A172 (cell line): Measurements from ENCODE around the gene PRICKLE2. TPM values are rescaled to one million over a fixed set of nuclear protein-coding genes. Genes with fewer than 3 reads are reported as not detected.

ENCODE experiments used
- DNase-seq: peaks from one replicate; pipeline ENCODE4 v3.0.0-alpha.2; 2015; ENCODE audit warnings: low spot score
- total RNA-seq: library from RNA; depleted of rRNA; stranded (reverse); fragments of >200 nt; shearing (Covaris generic); gene quantifications from 2 replicates; pipeline ENCODE4 v1.2.3, GENCODE V29; 2014

PRICKLE2 gene
- total RNA-seq, 1 experiment from 2014 or later, result 6.9 TPM

DNA sequence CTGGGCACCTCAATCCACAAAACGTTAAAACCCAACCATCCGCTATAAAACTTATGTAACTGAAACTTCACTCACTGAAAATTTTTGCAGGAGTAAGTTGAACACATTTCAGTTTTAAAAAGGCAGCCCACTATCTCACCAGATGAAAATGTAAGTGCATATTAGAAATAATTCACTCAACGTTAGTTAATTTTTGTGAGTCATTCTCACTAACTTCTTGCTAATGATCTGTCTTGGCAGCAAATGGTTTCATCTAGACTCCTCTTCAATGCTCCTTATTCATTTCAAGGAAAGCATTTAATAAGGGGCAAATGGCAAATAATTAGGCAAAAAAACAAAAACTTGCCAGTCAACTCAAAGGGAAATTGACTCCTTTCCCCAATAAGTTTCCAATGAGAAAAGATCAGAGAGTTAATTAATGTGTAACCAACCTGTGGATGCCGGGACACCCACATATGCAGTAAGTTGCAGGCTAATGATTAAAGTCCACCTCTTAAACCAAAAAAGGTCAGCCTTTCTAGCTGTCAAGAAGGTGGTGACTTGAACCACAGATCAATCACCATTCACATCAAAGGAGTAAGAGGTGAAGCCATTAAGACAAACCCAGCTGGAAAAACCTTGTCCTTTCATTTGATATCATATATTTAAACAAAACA, 22.9 kb upstream of the PRICKLE2 start:
- DNase-seq, result no peak

DNA sequence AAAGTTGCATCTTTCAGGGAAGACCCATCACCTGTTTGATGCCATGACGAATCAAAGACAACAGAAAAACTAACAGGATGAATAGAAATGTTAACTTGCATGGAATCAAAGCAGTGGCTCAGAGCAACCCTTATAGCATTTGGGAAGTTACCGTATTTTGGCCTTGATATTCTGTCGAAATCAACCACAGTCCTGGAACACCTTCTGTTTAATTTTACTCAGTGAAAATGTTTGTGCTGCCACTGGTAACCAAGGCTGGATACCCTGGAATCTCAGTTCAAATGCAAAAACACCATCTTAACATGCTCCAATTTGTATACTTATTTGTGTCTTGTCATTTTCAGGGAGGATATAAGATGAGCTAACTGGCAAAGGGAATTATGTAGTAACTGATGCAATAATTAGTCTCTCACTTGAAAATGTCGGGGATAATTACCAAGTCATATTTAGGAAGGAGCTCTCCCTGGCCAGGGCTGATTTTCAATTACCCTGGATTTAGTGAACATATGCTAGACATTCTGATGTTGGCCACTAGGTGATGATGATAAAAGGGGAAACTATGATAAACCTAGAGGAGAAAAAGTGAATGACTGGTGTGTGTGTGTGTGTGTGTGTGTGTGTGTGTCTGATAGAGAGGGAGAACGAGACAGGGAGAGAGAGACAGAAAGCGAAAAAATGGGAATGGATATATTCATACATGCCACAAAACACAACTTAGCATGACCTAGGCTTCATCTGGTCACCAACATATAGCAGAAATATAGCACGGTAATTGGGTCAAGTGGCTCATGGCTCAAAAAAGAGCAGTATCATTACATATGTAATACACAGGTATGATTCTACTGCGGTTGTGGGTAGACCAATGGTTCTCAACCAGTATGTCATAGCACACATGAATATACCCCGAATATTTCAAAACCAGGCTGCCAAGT, 19.0 kb upstream of the PRICKLE2 start:
- DNase-seq, result no peak

DNA sequence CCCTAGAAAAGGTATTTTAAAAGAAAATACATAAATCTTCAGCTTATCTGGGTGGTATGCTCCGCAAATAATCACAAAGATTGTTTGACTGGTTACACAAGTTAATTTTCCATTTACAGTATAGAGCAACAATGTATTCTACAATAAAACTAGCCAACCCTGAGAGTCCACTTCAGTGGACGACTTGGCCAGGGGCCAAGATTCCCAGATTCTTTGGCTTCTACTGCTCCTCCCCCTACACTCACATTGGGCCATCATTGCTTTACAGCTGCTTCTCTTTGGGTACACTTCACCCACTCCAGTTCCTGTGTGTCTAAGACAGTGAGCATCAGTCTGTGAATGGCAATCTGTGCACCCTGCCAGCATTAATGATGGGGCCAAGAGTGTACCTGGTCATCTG, 17.2 kb upstream of the PRICKLE2 start:
- DNase-seq, result no peak

DNA sequence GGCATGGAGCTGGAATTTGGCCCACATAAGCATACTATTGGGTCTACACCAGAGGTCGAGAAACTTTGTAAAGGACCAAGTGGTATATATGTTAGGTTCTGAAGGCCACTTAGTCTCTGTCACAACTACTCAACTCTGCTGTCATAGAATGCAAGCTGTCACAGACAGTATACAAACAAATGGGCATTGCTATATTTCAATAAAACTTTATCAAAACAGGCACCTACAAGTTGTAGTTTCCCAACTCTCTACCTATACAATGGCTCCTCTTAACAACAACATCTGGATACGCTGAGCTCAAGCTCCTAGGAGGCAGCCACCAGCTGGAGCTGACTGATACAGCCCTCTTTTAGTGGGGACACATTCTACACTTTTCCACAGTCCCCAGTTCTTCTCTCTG, 15.7 kb upstream of the PRICKLE2 start:
- DNase-seq, result no peak

DNA sequence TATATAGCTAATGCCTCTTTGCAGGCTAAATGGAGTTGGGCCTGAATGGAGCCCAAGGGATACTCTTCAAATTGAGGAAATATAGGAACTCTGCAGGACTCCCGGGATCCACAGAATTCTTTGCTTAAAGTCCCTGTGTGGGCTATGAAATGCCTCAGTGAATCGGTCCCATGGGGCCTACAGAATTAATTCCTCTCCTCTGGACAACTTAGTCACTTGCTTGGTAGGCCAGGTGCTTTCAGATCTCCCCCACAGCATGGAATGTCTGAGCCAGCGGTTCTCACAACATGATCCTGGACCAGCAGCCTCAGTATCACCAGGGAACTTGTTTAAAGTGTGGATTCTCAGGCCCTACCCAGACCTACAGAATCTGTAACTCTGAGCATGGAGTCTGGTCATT, 15.1 kb upstream of the PRICKLE2 start:
- no peak for DNase-seq

DNA sequence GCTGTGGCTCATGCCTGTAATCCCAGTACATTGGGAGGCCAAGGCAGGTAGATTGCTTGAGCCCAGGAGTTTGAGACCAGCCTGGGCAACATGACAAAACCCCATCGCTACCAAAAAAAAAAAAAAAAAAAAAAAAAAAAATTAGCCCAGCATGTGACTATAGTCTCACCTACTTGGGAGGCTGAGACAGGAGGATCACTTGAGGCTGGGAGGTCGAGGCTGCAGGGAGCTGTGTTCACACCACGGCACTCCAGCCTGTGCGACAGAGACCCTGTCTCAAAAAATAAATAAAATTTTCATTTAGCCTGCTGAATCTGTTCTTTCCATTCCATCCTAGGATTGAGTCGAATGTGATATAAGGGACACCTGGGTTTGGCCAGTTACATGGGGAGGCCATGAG, 14.6 kb upstream of the PRICKLE2 start:
- no peak for DNase-seq

DNA sequence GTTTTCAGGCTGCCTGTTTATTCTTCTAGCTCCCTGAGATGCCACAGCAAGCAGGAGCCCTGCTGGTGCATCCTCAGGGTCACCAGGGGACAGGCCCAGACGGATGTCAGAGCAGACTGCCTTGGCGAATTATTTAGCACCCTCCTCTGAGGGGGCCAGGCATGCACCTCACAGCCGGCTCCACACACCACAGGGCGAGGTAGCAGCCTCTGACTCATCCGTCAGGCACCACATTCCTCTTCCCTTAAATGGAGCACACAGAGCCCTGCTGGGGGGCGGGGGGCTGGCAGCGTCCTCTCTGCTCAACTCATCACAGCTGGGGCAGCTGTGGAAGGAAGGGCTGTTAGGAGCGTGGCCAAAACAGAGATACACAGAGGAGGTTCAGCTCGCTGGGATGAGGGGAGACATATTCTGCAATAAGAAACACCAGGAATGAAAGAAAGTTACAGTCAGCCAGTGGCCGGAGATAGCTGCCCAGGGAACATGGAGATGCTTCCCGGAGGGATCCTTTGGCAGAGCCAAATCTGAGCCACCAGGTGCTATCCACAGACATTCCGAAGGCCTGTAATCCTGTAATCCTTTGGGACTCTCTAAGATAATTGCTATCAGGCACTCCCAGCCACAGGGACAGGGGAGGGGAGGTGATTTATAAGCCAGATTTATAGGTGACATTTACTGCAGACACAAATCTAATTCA, 13.9 kb upstream of the PRICKLE2 start:
- DNase-seq, result peak; percentile 96

DNA sequence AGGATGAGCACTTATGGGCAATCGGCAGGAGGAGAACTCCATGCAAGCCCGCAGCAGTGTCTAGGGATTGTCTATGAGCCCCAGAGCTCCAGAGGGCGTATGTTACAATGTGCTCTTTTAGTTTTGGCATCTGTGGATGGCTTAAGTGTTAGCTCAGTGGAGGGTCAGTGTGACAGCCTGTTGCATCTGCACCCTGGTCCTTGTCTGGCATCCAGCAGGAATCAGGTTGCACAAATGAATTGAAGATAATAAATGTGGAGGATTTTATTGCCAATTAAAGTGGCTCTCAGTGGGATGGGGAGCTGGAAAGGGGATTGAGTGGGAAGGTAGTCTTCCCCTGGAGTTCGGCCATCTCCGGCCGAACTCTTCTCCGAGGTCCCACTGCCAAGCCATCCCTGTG, 11.8 kb upstream of the PRICKLE2 start:
- DNase-seq, result no peak

DNA sequence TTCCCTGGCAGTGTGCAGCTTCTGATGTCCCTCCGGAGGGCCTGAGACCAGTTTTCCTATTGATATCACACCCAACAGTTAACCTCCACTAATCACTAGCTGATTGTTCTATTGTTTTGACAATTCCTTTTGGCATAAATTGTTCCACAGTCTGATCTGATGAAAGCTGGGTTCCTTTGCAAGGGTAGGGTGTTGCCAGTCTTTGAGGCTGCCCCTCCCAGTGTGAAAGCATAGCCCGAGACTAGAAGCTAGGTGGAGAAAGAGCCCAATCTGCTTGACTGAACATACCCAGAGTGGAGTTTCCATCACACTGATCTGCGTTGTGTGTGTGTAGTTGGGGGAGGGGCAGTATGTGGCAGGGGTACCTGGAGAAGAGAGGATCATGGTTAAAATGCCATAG, 10.3 kb upstream of the PRICKLE2 start:
- no peak for DNase-seq

DNA sequence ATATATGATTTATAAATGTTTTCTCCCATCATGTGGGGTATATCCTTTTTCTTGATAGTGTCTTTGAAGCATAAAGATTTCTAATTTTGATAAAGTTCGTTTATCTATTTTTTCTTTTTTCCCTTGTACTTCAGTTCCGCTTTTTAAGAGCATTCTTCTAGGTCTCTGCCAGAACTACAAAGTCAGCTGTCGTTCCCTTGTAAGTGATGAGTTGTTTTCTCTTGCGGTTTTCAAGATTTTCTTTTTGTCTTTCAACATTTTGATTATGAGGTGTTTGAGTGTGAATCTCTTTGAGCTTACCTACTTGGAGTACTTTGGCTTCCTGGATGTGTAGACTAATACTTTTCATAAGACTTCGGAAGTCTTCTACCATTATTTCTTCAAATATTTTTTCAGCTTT, 9.3 kb upstream of the PRICKLE2 start:
- no peak for DNase-seq

DNA sequence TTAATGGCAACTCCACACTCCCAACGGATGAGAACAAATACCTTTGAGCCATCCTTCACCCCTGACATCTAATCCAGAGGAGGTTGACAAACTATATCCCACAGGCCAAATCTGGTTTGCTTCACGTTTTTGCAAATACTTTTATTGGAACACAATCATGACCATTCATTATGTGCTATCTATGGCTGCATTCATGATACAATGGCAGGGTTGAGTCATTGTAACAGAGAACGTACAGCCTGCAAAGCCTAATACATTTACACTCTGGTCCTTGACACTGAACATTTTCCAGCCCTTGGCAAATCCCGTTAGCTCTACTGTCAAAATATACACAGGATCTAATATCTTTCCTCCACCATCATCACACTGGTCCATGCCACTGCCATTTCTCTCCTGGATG, 7.6 kb upstream of the PRICKLE2 start:
- no peak for DNase-seq

DNA sequence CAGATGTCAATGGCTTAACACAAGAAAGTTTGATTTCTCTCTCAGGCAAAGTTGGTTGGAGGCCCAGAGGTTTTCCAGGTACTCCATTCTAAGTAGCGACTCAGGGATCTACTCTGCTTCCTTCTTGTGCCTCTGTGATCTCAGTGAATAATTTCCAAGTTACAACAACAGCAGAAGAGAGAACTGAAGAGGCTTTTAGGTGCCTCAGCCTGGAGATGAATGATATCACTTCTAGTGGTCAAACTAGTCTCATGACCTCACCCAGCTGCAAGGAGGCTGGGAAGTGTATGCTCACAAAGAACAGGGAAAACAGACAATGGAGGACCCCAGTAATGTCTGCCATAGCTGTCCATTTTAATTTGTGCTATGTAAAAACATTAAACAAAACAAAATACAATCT, 4.6 kb upstream of the PRICKLE2 start:
- peak; percentile 11 for DNase-seq

DNA sequence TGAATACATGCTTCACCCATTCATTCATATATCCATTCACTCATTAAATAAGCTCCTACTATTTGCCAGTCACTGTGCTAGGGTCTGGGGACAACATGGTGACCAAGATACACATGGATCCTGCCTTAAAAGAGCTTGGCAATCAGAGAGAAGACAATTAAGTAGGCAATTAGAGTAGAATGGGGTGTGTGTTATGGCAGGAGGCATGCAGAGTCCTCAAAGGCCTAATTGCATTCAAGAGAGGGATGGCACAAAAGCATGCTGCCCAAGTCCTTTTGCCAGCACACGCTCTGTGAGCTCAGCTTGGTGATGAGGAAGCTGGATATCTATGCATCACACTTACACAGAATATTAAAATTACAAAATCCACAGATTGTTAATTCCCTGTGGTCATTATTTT, 2.8 kb upstream of the PRICKLE2 start:
- DNase-seq, result no peak

DNA sequence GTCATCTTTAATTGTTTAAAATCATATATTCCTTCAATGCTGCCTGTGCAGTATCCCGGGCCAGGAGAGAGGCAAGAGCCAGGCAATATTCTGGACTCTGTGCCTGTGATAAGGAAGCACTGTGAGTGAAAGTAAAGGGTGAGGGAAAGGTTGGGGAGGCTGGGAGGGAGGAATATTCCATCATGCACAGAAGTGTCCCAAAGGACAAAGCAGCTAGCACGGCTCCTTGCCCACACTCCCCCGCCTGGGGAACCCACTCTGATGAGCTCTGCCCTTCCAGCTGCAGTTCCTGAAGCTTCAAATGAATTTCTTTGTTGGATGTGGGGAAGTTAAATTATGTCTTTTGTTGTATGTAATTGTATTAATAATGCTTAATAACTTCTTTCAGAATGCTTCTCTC, 1.5 kb upstream of the PRICKLE2 start:
- no peak for DNase-seq

DNA sequence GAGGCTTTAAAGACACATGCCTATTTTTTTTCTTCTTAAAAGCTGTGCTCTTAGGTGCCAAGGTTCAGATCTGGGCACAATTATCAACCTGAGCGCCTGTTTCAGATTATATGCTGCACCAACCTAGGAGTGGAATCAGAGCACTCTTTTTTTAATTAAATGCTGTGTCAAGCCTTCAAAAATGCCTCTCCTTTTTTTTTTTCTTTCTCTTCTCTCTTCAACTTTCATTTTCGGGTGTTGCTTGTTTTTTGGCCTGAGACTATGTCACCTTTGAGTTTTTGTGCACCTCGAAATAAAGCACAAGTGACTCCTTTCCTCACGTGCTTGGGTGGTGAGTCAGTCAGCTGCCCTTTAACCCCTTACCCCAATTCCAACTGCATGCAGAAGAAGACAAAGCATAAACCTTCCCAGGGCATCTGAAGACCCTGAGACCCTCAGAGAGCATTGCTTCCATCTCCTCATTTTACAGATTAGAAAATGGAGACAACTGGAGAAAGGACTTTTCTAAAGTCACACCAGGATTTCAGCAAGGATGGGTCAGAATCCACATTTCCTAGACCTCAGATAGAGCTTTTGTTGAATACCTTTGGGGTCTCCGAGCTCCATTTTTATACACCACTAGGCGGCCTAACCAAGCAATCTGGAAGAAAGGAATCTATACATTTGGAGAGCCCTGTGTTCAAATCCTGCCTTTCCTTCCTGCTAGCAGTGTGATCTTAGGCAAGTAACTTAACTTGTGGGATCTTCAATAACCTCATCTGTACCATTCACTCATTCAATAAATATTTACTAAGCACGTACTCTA, 631 bp upstream of the PRICKLE2 start:
- no peak for DNase-seq

DNA sequence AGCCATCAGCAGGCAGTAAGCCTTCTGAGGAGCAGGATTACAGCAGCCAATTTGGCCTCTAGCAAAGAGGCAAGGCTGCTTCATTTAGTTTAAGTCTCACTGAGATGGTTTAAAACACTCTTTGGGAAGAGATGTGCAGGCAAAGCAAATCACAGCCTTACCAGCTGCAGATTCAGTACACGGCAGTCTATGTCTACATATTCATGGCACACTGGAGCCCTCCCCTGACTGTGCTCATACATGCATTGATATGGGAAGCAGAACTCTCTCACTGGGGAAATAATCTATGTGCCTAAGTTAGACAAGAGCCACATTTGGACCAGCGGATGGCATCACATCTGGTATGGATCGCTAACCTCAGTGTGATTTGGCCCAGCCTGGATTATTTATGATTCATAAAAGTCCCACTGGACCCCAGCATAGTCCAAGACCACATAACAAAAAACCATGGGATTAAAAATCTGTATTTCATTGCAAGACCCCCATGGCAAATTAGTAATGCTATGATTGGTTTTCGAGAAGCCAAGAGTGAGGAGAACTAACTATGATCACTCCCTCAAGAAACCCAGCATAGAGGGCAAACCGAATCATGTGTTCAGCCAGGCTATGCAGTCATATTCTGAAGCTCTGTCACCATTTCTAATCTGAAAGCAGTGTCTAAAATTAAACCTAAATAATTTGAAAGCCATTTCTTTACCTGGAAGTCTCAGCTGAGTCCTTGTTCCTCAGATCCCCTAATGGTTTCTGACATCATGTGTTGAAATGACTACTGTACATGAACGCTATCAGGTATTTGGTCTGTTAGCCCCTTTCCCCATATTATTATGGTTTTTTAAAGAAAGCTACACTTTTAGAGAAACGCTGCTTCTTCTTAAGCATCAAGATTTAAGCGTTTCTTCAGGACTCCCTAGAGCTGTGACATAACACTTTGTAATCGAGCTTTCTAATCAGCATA, 1.2 kb downstream of the PRICKLE2 start:
- DNase-seq, result no peak

DNA sequence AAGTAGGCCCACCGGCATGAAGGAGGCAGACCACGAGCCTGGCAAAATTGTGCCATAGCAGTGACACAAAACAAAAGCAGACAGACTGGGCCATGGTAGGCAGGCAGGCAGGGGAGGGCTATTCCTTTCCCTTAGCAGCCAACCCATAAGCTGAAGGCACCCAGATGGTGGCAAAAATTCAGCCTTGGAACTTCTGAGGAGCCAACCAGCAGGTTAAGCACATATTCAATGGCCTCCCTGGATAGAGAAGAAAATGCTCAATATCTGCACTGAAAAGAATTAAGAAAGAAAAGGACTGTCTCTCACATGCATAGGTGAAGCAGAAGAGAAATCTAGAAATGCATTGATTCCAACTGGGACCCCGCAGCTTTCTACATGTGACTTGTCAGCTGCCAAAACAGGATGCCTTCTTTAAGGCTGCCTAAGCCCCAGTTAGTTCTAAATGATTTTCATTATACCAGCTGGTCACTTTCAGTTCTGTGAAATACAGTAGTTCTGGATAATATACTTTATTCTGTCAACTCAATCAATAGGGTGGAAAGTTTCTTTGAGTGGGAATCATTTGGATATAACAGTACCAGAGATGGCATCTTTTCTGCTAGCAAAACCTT, 2.7 kb downstream of the PRICKLE2 start:
- no peak for DNase-seq

DNA sequence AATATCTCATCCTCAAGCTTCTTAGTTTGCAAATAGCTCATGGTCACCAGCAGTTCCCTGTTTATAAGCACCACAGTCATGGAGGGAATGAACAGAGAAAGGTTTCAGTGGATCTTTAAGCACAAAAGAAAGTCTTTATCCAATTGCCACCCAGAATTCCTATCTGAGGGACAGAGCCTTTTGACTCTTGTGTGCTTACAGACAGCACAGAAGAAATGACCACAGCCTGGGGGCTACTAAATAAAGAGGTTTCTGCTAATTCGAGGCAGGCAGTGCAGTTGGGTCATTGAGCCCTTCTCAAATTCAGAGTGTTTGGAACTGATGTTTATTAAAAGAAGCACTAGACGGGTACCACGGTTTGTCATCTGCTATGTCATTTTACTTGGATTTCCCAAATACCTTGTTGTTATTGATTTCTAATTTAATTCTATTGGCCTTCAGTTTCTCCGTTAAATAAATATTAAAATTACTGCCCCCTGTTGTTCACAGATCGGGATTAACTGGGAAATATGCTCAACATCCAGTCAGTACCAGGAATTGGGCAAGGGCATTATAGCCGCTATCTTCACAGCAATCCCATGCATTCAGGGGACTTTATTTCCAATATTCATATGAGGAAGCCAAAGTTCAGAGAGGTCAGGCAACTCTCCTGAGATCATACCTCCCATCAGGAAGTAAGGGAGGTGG, 3.6 kb downstream of the PRICKLE2 start:
- no peak for DNase-seq

DNA sequence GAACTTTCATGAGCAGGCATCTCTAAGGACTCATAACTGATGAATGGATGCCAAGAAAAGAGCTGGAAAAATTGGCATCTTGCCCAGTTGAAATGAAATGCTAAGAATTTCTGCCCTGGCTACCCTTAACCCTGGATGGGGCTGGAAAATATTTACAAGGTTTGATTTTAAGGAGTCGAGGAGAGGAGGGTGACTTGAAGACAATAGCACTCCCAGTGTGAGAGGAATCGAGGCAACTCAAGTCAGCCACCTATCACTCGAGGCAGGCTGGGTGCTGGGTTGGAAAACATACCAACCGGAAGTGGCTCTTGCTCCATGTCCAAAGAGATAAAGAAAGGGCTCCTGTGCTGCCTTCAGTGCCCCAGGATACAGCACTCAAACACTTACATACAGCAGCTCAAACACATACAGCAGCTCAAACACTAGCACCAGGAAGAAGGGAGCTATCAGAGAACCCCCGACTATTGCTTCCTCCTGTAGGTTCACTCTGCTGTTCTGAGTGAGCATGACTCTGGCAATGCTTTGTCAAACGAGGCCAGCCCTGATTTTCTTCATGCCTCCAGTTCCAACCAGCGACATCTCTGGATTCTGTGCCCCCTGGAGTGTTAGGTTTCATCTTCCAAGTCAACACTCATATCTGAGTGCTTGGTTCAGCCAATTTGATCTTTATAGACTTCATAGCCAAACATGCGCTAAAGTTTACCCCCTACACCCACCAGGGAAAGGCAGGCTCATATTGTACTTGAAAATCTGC, 4.9 kb downstream of the PRICKLE2 start:
- peak; percentile 48 for DNase-seq
